T-helper 2 cell treated with Interferon-gamma antibody and Interleukin-4, amounts not matched to agents 5 μg/mL and 100 μg/mL, for 36 hours (primary cell): ENCODE results near the gene PLA2G12A.
A peak's percentile ranks its signal among the peaks of the same experiment; 100 is the strongest.

Experiments used
- DNase-seq: peaks from one replicate; pipeline ENCODE4 v3.0.0; 2021; ENCODE audit warnings: low spot score
- H3K27ac Mint-ChIP-seq: one replicate; pipeline ENCODE4 v1.8.0; 2021; ENCODE audit warnings: mild to moderate bottlenecking, mixed read lengths
- H3K27me3 Mint-ChIP-seq: one replicate; pipeline ENCODE4 v1.8.0; 2021; ENCODE audit warnings: low read depth, mixed read lengths
- H3K36me3 Mint-ChIP-seq: one replicate; pipeline ENCODE4 v1.8.0; 2021; ENCODE audit warnings: low read depth, mixed read lengths
- H3K4me1 Mint-ChIP-seq: one replicate; pipeline ENCODE4 v1.8.0; 2021; ENCODE audit warnings: low read depth, mixed read lengths
- H3K4me3 Mint-ChIP-seq: one replicate; pipeline ENCODE4 v1.8.0; 2022; ENCODE audit warnings: mild to moderate bottlenecking, moderate library complexity, mixed read lengths
- H3K9me3 Mint-ChIP-seq: one replicate; pipeline ENCODE4 v1.8.0; 2021; ENCODE audit warnings: mixed read lengths

The PLA2G12A gene

DNA sequence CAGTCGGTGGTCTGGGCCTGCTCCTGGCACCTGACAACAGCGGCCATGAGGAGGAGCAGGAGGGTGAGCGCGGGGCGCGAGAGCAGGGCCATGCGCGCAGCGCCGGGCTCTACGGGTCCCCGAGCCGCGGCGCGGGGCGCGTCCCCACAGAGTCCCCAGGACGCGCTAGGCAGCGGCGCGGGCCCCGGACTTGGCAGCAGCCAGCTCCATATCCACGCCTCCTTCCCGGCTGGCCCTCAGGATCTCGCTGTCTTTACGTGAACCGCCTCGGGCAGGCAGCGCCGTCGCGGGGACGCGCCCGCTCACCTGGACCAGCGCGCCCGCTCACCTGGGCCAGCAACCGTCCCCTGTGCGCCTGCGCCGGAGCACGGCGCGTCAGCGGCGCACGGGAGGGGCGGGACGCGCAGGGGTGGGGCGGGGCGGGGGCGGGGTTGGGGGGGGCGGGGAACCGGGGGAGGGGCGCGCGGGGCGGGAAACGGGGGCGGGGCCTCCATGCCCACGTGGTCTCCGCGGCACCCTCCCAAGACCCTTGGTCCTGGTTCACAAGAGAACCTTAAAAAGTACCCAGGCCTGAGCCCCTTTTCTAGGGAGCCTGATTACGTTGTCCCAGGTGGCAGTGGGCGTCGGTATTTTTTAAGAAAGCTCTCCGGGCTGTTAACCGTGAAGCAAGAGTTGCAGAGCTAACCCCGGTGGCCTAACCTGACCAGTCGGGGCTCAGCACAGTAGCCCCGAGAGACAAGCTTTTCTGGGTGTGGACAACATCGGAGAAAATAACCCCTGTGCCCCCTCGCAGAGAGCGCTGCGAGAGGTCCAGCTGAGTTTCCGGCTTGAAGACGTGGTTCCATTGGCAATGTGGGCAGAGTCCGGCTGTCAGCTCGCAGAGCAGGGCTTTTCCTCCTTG, at the start of gene PLA2G12A:
PLA2G12A (minus strand) TSS at position 353 of the 901 bp plus-strand sequence; CDS start at position 92, 261 bp downstream.
- H3K4me1 Mint-ChIP-seq, result peaks cover 17% of the 10 kb centered on the region
- H3K36me3 Mint-ChIP-seq, result peaks cover 4% of the 10 kb centered on the region
- peak within 1 kb of the TSS; percentile 67 for H3K27ac Mint-ChIP-seq
- H3K4me3 Mint-ChIP-seq, result peak within 1 kb of the TSS; percentile 85
- peak; percentile 73 for DNase-seq
- no peaks in the 10 kb centered on the region for H3K9me3 Mint-ChIP-seq
- peaks cover 7% of the 10 kb centered on the region for H3K27me3 Mint-ChIP-seq

DNA sequence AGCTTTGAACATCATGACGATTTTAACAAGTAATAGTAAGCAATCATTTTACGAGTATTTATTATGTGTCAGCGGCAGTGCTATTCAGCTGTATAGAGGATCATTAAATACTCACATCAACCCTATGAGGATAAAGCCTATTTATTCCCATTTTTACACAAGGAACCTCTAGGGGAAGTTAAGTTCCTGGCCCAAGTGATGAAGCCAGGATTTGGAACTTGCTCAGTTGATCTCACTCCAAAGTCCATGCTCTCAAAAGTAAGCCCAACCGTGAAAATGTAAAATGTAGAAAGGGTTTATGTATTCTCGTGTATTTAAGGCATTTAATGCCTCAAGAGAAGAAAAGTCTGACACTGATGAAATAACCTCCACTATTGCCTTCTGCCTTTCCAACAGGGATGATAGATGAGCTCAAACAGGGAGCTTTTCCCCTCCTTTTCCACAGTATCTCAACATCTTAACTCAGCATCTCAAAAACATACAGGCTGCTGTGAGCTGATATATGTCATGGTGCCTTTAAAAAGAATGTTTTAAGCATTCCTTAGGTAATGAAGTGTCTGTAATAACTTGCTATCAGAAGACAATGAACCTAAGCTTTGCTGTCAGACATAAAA, 35.0 kb upstream of the PLA2G12A start:
- no peak for DNase-seq
- peaks cover 3% of the 10 kb centered on the region for H3K4me1 Mint-ChIP-seq
- H3K27me3 Mint-ChIP-seq, result peaks cover 5% of the 10 kb centered on the region
- no peaks in the 10 kb centered on the region for H3K9me3 Mint-ChIP-seq
- H3K4me3 Mint-ChIP-seq, result no peak overlapping the region
- H3K27ac Mint-ChIP-seq, result no peak overlapping the region
- H3K36me3 Mint-ChIP-seq, result no peaks in the 10 kb centered on the region

DNA sequence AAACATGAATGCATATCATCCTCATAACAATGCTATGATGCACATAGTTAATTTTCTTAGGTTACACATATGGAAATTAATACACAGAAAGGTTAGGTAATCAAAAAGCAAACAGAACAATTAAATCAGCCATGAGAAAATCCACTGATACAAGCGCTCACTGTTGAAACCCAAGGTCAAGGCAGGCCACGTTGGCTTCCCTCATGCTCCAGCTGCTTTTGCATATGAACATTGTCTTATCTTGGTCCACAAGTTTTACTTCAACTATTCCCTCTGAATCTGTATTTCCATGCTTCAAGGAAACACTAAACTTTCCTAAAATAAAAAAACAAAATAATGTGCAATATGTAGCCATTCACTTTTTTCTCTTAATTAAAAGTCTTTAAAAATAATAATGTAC, 34.5 kb upstream of the PLA2G12A start:
- no peaks in the 10 kb centered on the region for H3K36me3 Mint-ChIP-seq
- H3K27ac Mint-ChIP-seq, result no peak overlapping the region
- no peak overlapping the region for H3K4me3 Mint-ChIP-seq
- H3K4me1 Mint-ChIP-seq, result peaks cover 3% of the 10 kb centered on the region
- H3K27me3 Mint-ChIP-seq, result peaks cover 5% of the 10 kb centered on the region
- H3K9me3 Mint-ChIP-seq, result no peaks in the 10 kb centered on the region
- no peak for DNase-seq

DNA sequence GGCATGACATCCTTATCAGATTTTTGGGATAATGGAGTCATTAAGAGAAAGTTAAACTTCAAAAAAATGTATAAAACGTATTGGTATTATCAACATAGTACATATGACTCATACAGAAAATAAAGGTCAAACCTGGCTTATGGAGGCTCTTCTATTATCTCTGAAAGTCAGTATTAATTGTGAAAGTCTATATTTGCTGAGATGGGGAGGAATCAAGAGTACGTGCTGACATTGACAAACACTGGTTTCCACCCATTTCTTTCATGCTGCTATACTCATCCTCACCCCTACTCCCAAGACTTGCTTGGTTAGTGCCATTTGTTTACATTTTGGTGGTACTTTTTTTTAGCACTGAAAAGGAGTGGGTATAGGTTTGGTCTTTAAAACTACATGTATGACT, 30.8 kb upstream of the PLA2G12A start:
- Mint-ChIP-seq H3K4me3 (no peak overlapping the region), H3K27ac (no peak overlapping the region), H3K4me1 (peaks cover 3% of the 10 kb centered on the region), H3K9me3 (no peaks in the 10 kb centered on the region), H3K36me3 (no peaks in the 10 kb centered on the region), H3K27me3 (peaks cover 5% of the 10 kb centered on the region)
- no peak for DNase-seq

DNA sequence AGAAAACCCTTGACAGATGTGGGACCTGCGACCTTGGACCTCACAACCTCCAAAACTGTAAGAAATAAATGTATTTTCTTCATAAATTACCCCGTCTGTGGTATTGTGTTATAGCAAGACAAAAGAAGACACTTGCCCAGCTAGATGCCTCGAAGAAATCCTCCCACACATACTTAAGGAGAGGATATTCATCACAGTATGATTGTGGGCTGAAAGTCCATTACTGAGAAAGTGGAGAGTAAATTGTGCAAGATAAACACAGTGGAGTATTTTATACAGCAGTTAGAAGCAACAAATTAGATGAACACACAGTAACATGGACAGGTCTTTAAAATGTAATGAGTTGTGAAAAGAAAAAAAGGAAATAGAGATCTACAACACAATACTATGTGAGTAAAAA, 25.8 kb upstream of the PLA2G12A start:
- no peak for DNase-seq
- Mint-ChIP-seq H3K9me3 (no peaks in the 10 kb centered on the region), H3K27me3 (no peaks in the 10 kb centered on the region), H3K4me1 (peaks cover under 1% of the 10 kb centered on the region), H3K27ac (no peak overlapping the region), H3K36me3 (no peaks in the 10 kb centered on the region), H3K4me3 (no peak overlapping the region)

DNA sequence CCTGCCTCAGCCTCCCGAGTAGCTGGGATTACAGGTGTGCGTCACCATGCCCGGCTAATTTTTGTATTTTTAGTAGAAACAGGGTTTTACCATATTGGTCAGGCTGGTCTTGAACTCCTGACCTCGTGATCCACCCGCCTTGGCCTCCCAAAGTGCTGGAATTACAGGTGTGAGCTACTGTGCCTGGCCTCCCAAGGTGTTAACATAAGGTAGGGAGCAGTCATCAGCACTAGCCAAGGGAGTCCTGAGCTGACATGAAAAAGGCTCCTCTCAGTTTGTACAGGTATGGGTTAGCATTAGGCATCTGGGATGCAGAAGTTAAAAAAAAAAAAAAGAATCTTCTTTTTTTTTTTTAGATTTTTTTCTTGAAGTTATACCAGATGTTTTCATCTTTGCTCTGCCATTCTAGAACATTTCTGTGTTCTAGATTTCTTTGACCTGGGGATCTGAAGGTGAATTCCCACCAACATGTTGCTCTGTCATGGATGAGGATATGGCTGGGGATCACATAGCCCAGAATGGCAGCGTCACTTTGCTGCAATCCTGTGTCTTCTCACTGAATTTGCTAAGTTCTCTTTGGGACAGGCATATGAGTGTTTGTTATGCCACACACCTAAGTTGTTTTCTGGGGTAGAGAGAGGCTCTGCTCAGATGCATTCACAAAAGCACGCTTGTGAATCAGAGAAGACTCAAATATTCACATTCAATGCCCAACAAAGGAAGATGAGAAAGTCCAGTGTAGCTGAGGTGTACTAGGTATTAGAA, 24.4 kb upstream of the PLA2G12A start:
- Mint-ChIP-seq H3K36me3 (no peaks in the 10 kb centered on the region), H3K4me1 (no peaks in the 10 kb centered on the region), H3K4me3 (no peak overlapping the region), H3K9me3 (no peaks in the 10 kb centered on the region), H3K27me3 (no peaks in the 10 kb centered on the region), H3K27ac (no peak overlapping the region)
- no peak for DNase-seq

DNA sequence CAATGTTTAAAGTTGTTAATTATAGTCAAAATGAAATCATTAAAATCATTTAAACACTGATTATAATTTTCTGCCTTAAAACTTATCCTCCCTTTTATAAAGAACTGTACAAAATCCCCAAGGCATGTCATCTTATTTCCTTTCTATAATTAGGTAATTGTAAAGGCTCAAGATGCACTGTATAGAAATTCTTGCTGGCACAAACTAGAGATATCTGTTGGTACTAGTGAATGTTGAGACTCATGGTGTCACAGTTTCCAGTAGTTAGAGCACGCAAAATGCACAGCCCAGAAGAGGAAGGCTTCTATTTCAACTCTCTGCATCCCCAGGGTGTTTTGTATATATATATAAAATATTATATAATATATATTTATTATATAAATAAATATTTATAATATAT, 22.7 kb upstream of the PLA2G12A start:
- DNase-seq, result no peak
- no peak overlapping the region for H3K4me3 Mint-ChIP-seq
- H3K4me1 Mint-ChIP-seq, result no peaks in the 10 kb centered on the region

DNA sequence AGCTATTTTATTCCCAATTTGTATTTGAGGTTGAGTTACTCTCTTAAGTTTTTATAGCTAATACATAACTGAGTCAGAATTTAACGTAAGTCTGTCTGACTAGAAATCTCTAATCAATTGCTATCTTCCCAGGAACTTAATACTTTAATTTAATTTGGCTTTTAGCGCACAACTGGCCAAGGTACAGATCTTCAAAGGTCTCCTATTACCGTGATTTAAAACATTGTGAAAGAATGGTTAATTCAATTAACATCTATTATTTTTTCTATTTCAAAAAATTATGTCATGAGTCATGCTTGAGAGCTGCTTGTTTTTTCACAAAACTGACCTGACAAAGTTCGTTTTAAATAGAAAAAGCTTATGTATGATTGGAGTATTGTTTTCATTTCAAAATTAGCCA, 22.0 kb upstream of the PLA2G12A start:
- Mint-ChIP-seq H3K4me3 (no peak overlapping the region), H3K27ac (no peak overlapping the region), H3K4me1 (no peaks in the 10 kb centered on the region), H3K9me3 (no peaks in the 10 kb centered on the region), H3K36me3 (no peaks in the 10 kb centered on the region), H3K27me3 (peaks cover under 1% of the 10 kb centered on the region)
- DNase-seq, result no peak

More for the DNA sequence above, 22.7 kb upstream of the PLA2G12A start:
- H3K27ac Mint-ChIP-seq, result no peak overlapping the region
- H3K9me3 Mint-ChIP-seq, result no peaks in the 10 kb centered on the region
- no peaks in the 10 kb centered on the region for H3K27me3 Mint-ChIP-seq
- no peaks in the 10 kb centered on the region for H3K36me3 Mint-ChIP-seq

DNA sequence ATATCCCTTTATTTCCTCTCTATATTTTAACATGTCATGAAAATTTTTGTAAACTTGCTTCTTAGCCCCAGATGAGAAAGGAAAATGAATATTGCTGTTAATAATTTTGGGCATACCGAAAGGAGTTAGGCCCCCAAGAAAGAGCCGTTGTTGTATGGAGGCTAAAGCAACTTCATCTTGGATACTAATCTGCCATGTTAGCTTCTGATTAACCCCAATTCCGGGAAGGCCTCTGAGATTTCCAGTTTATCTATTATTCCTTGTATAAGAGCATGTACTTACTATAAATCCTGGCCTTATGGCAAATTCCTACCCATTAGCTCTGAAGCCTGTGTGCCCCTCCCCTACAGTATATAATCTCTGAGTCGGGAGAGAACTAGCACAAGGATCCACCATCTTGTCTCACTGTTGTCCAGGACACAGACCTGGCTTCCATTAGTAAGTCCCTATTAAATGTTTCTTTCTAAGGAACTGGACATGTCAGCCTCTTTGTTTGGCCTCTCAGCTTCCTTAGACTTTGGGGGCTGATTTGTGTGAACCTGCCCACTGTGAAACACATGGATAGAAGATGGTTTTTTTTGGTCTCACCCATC, 20.9 kb upstream of the PLA2G12A start:
- Mint-ChIP-seq H3K4me1 (no peaks in the 10 kb centered on the region), H3K27ac (no peak overlapping the region), H3K36me3 (no peaks in the 10 kb centered on the region), H3K9me3 (no peaks in the 10 kb centered on the region), H3K4me3 (no peak overlapping the region), H3K27me3 (peaks cover 9% of the 10 kb centered on the region)
- DNase-seq, result no peak

DNA sequence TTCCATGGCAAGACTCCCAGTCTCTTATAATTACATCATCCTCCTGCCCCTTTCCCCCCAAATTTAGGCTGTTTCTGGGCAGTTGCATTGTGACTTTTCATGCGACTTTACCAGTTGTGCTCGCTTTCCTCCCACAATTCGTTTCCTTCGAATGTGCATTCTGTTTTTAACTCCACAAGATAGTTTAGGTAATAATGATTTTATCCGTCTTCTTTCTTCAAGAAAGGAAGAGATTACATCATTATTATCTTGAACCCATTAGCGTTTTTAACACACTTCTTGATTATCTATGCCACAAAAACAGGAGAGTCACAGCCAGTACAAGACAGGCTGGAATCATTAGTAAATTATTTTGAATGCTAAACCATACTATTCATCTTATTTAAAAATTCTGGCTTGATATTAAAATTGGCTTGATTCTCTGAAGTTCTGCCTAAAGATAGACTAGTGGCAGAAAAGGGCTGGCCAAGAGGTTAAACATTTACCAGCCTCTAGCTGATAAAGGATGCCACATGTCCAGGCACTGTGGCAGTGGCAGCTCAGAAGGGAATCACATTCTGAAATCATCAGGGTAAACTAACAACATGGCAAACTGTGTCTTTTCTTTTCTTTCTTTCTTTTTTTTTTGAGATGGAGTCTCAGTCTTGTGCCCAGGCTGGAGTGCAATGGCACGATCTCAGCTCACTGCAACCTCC, 19.7 kb upstream of the PLA2G12A start:
- Mint-ChIP-seq H3K9me3 (no peaks in the 10 kb centered on the region), H3K27ac (no peak overlapping the region), H3K4me3 (no peak overlapping the region), H3K27me3 (peaks cover 9% of the 10 kb centered on the region), H3K4me1 (no peaks in the 10 kb centered on the region), H3K36me3 (no peaks in the 10 kb centered on the region)
- no peak for DNase-seq

DNA sequence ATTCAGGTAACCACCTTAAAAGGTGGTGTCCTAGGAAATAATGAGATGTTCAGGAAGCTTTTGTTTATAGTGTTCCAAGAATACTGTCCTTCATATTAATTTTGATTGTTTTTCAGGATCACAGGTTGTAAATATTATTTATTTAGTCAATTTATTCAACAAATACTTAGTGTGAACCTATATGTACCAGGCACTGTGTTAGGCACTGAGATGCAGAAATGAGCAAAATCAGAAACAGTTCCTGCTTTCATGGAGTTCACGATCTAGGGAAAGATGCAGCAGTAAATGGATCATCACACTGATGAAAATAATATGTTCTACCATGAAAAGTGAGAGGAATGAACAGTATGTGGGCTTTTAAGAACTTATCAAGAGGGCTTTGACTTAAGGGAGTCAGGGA, 18.2 kb upstream of the PLA2G12A start:
- Mint-ChIP-seq H3K27ac (no peak overlapping the region), H3K4me1 (no peaks in the 10 kb centered on the region), H3K36me3 (no peaks in the 10 kb centered on the region), H3K9me3 (no peaks in the 10 kb centered on the region), H3K27me3 (peaks cover 11% of the 10 kb centered on the region), H3K4me3 (no peak overlapping the region)
- no peak for DNase-seq

DNA sequence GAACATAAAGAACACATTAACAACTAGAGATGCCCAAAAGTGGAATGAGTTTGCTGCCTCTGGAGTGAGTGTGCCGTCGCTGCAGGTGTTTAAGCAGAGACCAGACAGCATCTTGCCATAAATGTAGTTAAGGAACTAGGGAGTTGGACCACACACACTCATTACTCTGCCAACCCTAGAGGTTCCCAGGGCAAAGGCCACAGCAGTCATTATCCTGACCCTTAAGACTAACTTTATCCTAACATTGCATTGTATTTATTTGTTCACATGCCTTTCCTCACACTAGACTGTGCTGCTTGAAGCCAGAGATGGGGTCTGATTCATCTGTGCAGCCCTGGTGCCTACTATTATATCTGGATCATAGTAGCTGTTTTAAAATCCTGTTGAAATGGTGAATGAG, 16.9 kb upstream of the PLA2G12A start:
- no peak for DNase-seq
- H3K9me3 Mint-ChIP-seq, result no peaks in the 10 kb centered on the region

DNA sequence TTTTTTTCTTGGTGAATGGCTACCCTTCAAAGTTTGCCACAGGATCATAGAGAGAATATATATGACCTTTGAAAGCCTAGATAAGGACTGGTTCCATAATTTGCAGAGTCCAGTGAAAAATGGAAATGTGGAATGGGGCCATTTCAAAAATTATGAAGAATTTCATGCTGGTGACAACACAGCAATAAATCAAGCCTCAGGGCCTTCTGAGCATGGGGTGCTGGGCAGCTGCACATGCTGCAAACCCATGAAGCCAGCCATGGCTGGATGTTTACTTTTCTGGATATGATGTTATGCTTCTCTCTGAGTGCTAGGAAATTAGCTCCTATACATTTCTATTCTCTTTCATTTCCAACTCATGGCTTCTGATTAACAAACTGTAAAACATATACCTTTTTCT, 16.0 kb upstream of the PLA2G12A start:
- H3K4me3 Mint-ChIP-seq, result no peak overlapping the region
- no peaks in the 10 kb centered on the region for H3K9me3 Mint-ChIP-seq
- H3K27me3 Mint-ChIP-seq, result peaks cover 26% of the 10 kb centered on the region
- no peaks in the 10 kb centered on the region for H3K36me3 Mint-ChIP-seq
- H3K4me1 Mint-ChIP-seq, result no peaks in the 10 kb centered on the region
- H3K27ac Mint-ChIP-seq, result no peak overlapping the region
- DNase-seq, result no peak

More for the DNA sequence above, 16.9 kb upstream of the PLA2G12A start:
- Mint-ChIP-seq H3K27ac (no peak overlapping the region), H3K4me1 (no peaks in the 10 kb centered on the region), H3K27me3 (peaks cover 21% of the 10 kb centered on the region), H3K4me3 (no peak overlapping the region), H3K36me3 (no peaks in the 10 kb centered on the region)
